Glomerular visceral epithelial cell (primary cell): ENCODE measurements around the gene NPHP1.
"Not testable (repeated sequence)": the region's sequence is repeated elsewhere in the genome, so short reads cannot be mapped to it uniquely, and the experiment has no call there.

ENCODE experiments used
- DNase-seq: peaks from one replicate; pipeline ENCODE4 v3.0.0-alpha.2; 2016; ENCODE audit errors: extremely low spot score

NPHP1 gene

DNA sequence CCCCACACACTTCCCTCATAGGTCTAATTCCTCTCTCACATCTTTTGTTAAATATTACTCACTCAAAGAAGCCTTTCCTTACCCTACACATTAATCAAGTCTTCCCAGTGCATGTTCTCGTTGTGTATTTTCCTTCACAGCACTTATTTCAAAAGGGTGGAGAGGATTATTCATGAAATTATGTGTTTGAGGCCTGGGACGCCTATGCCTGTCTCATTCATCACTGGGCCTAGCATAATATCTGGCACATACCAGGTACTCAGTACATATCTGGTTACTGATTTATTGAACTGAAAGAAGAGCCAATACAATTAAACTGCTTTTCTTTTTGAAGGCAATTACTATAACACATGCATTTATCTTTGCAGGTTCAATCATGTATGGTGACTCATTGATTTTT is 74.1 kb downstream of the NPHP1 start:
- no peak for DNase-seq

DNA sequence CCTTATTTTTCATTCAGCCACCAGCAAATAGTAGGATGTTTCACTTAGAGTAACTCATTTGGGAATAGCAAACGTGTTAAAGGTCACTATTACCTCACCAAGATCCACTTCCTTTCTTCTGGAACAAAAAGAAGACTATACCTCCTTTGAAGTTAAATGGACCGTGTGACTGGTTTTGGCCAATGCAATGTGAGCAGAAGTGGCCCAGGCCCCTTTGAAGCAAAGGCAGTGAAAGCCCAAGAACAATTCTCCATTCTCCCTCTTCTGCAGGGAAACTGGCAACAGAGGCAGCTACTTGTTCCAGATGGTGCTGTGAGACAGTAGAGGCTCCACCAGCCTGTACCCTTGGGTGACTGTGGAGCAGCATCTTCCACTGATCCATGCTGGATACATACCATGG is 77.9 kb downstream of the NPHP1 start:
- no peak for DNase-seq

DNA sequence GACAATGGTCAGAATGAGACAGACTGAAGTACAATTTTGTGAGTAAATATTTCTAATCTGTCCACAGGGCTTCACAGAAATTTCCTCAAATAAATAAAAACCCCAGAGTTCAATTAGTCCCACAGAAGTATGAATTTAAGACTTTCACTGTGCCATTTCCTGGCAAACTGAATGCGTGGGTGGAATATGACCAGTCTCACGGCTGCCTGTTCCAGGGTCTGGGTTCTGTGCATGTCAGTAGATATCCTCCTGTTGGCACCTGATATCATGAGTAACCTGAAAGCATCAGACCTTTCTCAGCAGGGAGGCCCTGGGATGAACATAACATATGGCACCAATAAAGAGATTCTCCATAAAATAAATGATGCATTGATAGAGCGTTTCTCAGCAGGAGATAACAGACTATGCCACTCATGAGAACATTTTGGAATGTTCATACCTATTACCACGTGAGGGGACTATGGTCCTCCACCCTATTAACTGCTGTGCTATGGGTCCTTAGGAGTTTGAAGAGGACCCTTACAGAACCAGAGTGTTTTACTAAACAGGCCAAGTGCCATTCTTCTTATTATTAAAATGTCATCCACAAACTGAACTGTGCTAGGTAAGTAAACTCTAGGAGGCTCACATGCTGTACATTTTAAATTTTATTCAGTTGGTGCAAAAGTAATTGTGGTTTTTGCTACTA is 78.6 kb downstream of the NPHP1 start:
- no peak for DNase-seq

DNA sequence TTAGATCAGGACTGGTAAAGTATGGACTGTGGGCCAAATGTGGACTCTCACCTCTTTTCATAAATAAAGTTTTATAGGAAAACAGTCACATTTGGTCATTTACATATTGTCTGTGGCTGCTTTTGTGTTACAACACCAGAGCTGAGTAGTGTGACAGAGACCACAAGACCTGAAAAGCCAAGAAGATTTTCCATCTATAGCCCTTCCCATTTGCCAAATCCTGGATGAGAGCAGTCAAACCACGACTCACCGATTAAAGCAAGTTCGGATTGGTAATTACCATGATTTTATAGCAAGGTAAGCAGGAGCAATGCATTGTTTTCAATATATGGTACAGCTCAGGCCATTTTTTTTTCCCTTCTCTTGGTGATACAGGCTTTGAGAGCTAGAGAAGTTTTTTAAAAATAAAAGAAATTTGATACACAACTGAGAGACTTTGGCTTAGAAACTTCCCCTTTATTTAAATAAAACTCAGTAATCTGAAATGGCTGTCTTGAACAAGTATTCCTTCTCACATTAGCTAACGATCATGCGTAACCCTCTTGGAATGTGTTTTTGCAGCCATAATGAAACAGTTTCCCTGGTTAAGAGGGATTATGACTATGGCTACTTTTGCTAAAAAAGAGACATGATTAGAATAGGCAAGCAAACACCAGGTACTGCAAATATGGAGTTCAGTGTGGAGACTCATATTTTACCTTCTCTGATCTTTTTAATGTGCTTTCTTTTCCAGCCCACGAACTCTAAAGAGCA is 79.7 kb downstream of the NPHP1 start:
- no peak for DNase-seq

DNA sequence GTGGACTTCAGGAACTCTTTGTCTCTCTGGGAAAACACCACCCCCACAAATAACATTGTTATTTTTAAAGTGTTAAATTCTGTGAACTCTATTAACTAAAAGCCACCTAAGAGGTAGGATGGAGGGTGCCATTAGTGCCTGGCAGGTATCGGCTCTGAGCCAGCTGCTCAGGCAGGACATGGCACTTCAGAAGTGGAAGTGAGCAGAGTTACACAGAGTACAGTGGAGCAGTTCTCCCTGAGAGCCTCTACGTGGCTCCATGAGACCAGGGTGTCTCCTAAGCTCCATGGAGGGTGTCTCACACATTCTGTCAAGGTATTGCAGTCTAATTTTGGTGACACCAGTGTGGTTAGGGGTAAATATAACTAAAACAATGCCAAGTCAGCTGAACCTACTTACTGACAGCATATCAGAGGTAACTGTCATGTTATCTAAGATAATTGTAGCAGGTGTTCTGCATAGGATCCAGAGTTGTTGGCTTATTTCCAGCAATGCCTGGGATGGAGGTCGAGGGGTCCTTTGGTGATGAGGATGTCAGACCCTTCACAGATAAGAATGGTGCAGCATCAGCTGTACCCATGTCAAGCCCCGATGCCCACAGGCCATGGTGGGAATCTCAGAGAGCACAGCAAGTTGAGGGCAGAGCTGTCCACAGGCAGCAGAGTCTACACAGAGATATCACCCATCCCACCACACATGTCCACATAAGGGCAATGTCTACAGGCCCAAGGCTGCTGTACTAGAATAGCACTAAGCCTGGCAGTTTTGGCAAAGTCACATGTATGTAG is 80.6 kb downstream of the NPHP1 start:
- DNase-seq = no peak

DNA sequence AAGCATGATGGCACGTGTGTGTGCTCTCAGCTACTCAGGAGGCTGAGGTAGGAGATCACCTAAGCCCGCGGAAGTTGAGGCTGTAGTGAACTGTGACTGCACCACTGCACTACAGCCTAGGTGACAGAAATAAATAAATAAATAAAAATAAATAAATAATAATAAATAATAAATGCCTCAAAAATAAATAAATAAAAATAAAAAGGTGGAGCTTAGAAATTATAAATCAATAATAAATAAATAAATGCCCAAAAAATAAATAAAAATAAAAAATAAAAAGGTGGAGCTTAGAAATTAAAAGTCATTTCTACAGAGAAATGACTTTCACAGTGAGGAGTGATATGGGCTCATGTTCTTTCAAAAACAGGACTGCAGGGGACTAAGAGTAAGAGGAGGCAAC is 83.2 kb downstream of the NPHP1 start:
- DNase-seq = no peak

DNA sequence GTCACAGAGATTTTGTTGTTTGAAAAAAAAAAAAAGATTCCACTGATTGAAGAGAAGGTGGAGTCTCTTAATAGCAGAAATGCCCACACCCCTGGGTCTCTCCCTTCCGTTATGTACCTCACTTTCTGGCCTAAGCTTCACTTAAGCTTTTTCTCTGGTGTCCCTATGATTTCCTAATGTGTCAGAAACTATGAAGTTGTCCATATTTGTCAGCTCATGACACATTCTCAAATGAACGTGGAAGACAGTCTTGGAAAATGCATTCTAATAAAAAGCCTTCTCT is 83.8 kb downstream of the NPHP1 start:
- no peak for DNase-seq

DNA sequence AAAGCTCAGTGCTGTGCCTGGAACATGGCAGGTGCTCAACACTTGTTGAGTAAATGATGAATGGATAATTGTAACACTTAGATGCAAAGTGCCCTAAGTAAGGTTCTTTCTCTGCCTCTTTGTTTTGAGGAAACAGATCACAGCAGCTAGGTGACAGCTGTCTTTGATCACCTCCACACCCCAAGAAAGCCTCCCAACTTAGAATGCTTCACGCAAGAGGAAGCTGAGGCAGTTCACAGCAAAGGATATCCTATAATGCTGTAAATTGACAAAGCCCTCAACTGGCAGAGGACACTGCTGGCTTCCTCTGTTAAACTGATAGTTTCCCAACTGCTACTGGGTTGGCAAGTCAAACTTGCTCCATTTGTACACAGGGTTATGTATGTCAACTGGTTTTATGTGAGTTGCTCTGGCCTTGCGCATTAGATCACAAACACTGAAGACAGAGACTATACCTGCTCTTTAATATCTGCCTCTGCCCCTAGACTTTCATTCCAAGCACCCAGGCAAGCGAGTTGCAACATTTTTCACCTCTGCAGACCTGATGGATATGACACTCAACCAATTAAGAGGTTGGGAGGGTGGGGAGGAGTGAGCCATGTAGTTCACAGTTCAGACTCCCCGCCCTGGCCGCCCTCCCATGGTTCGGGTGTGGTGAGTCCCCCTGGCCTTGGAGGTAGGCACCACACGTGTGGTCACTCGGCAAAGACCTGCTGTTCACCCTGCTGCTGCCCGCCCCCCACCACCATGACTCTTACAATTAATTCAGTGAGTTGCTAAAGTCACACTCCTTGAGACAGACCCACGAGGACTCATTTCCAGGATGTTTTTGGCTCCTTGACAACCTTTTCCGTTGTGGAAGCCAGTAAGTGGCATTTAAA is 84.4 kb downstream of the NPHP1 start:
- no peak for DNase-seq

DNA sequence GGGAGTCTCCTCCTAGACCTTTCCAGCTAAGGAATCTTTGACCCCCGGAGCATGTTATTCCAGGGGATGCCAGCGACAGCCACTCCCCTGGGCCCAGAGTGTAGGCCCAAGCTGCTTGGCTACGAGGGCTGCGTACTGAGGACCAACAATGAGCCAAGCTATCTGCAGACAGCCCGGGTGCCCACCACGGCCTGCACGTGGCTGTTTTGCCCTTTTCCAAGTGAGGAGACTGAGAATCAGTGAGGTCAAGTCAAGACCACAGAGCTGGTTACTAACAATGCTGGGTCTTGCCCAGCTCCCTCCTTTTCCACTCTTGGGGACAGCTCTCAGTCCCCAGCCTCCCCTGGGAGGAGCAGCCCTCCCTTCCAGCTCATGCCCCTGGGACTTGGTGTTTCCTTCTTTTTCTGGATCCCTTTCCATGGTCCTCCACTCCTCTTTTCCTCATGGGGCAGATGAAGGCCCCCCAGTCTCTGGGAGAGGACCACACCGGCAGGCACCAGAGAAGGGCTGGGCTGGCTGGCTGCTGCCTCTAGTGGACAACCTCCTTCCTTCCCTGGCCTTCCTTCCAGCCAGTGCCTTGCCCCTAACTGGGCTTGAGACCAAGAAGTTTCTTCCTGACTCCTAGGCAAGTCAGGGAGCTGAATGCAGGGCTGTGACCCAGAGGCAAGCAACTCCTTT is 88.6 kb downstream of the NPHP1 start:
- DNase-seq = peak; percentile 34

DNA sequence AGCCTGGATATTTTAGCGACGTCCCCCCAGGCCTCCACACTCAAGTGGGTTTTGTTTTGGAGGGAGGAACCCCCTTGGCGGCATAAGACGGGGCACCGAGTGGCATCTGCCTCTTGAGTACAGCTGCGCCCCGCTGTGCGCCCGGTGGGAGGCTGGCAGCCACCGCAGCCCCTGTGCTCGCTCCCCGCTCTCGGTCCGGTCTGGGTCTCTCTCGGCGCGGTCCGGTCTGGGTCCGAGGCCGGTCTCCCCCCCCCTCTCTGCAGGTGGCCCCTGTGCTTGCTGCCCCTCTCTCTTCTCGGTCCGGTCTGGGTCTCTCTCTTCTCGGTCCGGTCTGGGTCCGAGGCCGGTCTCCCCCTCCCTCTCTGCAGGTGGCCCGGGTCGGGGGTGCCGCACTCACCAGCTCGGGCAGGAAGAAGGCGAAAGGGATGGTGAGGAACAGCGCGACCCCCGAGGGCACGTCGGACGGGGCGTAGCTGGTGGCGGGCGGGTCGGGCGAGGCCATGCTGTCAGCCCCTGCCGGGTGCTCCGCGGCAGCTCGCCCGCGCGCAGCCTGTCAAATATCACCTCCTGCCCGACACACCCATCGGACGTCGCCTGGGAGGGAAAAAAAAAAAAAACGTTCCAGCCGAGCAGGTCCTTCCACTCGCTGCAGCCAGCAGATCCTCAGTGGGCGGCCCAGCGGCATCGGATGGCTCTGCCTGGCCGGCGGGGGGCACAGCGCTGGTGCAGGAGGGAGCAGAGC is 89.4 kb downstream of the NPHP1 start, which contains the start of gene MALL:
Gene MALL (minus strand): TSS at position 532 of the 742 bp plus-strand sequence. CDS start 30 bp downstream, at position 502.
- peak; percentile 33 for DNase-seq

DNA sequence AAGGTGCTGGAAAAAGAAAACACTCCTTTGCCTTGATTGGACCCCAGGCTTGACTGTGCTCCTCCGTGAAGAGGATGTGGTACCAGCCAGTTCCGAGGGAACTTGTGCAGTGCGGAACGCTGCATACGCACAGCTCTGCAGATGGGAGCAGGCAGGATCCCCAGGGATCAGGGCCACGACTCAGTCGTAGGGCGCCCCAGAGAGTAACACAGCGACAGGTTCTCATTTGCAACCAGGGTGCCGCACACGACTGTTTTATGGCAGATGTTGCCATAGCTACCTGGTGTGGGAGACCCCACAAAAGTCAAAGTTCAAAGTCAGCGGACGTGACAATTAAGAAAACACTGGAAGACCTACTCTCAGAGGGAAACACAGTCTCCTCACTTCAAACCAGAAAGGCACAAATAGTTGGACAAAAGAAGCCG is 90.0 kb downstream of the NPHP1 start:
- DNase-seq = no peak

DNA sequence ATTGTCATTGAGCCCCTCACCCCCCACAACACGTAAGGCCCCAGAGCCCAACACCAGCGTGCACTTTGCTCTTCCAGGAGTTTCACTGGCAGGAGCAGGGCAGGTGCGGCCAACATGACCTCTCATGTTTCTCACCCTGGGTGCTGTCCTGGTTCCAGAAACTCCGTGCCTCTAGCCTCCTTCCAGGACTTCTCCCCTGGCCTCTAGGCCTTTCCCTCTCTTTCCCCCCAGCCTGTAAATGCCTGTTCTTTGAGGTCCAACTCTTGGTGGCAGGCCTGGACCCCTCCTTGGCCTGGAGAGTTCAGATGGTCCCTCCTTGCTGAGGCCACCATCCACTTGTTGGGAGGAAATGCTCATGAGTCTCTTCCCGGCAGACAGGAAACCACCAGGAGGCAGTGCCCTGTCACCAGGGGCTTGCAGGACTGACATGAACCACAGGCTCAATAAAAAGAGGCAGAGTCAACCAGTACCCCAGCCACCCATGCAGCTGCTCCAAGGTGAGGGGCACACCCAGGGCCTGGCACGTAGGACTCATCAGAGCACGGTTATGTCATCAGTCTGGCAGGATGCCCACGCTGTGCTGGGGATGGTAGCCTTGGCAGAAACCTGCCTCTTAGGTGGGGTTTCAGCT is 90.7 kb downstream of the NPHP1 start:
- peak; percentile 57 for DNase-seq

DNA sequence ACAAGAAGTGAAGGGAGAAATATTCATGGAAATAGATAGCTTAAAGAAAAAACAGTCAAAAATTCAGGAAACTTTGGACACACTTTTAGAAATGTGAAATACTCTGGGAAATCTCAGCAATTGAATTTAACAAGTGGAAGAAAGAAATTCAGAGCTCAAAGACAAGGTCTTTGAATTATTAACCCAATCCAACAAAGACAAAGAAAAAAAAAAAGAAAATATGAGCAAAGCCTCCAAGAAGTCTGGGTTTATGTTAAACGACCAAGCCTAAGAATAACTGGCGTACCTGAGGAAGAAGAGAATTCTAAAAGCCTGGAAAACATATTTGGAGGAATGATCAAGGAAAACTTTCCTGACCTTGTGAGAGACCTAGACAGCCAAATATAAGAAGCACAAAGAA is 96.5 kb downstream of the NPHP1 start:
- DNase-seq = not testable (repeated sequence)

DNA sequence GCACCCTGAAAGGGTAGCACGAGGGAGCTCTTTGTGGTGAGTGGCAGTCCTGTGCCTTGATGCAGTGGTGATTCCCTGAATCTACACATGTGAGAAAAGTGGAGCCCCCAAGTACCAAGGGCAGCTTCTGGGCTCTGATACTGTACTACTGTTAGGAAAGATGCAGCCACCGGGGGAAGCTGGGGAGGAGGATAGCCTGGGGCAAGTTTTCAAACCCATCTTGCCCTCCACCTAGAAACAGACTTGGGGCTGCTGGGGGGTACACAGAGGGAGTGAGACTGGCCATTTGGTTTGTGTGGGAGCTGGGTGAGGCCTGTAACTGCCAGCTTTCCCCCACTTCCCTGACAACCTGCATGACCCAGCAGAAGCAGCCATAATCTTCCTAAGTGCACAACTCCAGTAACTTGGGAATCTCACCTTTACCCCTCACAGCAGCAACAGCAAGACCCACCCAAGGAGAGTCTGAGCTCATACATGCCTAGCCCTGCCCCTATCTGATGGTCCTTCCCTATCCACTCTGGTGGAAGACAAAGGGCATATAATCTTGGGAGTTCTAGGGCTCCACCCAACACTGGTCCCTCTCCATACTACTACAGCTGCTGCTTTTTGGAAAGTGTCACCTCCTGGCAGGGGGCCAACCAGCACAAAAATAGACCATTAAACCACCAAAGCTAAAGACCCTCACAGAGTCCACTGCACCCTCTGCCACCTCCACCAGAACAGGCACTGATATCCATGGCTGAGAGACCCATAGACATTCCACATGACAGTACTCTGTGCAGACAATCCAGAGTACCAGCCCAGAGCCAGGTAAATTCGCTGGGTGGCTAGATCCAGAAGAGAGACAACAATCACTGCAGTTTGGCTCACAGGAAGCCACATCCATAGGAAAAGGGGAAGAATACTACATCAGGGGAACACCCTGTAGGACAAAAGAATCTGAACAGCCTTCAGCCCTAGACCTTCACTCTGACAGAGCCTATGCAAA is 97.4 kb downstream of the NPHP1 start:
- DNase-seq = peak; percentile 15

DNA sequence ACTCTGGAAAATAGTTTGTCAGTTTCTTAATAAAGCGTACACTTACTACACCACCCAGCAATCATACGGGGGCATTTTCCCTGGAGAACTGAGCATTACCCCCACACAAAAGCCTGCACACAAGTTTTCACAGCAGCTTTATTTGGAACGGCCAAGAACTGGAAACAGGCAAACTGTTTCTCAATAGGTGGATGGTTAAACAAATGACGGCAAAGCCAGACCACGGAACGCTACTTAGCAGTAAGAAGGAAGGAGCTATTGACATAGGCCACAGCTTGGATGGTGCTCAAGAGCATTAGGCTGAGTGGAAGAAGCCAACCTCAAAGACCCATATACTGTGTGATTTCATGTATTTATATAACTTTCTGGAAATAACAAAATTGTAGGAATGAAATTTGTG is 98.2 kb downstream of the NPHP1 start:
- peak; percentile 61 for DNase-seq

DNA sequence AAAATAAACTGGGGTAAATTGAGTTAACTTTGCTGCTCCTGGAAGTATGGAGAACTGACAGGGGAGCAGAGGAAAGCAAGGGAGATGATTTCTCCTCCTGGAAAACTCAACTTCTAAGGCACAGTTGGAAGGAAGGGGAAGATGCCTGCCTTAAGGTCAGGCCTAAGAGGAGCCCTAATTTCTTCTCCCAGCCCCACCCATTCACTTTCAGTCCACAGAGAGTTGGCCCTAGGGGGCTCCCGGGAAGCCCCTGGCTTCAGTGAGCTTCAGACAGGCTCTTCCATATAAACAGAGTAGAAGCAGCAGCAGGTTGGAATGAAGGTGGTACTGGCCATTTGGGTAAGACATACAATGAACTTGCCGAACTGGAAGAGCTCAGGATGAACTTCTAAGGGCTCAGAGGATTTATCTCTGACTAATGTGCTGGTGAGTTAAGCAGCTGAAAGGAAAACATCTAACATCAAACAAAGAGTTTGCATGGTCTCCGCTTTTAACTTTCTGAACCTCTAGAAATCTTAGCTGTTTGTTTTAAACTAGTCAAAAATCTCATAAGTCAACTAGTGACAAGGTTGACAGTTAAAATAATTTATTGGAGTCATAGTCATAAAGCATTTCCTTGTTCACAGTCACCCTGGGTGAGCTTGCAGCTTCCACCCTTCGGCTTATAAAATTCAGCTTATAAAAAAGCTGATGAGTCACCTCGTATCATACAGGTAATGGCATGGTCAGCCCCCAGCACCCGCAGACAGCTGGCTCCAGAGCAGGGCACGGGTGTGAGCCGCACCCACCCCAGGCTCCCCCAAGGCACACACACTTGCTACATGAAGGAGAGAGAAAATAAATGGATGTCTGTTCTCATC is 99.0 kb downstream of the NPHP1 start:
- peak; percentile 82 for DNase-seq

DNA sequence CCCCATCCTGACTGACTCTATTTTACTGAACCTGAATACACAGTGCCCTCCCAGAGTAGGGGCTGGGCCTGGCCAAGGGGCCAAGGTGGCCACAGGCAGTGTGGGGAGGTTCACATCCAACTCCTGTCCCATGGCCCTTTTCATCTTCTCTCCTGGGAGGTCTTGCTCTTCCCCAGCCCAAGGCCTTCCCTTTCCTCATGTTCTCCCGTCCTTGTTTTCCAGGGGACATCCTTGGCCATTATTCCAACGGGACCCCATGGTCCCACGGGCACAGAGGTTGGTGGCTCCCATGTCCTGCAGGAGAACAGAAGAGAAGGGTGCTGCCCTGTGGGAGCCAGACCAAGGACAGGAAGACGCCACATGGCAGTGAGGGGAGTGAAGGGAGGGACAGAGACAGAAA is 99.6 kb downstream of the NPHP1 start:
- DNase-seq = no peak
